Mucosa of descending colon (tissue), 3 donors: ENCODE data around the gene CDK14. TPM values are rescaled to one million over a fixed set of nuclear protein-coding genes. Genes with fewer than 3 reads are reported as not detected.

Experiments
- ATAC-seq: fragments of 200-7000 bp; cut with Tn5 transposase; one replicate; pipeline ENCODE4 v1.9.1; 2020; ENCODE audit warnings: mild to moderate bottlenecking, moderate library complexity
- DNase-seq, 3 donors: peaks; one replicate each; pipeline ENCODE4 v3.0.0-alpha.2; 2020
- H3K36me3 ChIP-seq: fragments of 200-600 bp; one replicate; pipeline ENCODE4 v1.8.0; 2021; ENCODE audit warnings: low read depth, mild to moderate bottlenecking
- H3K4me1 ChIP-seq: fragments of 200-600 bp; one replicate; pipeline ENCODE4 v1.8.0; 2021; ENCODE audit warnings: low read depth, mild to moderate bottlenecking
- H3K4me3 ChIP-seq: fragments of 200-600 bp; one replicate; pipeline ENCODE4 v1.8.0; 2021; ENCODE audit warnings: mild to moderate bottlenecking
- H3K9me3 ChIP-seq: fragments of 200-600 bp; one replicate; pipeline ENCODE4 v1.8.0; 2021; ENCODE audit warnings: mild to moderate bottlenecking
- intact Hi-C, 2 donors: fragments of 100-400 bp; cut with DNase I in 1 of 2; cut with micrococcal nuclease in 1 of 2; formaldehyde crosslinking; loops; one replicate each; pipeline versions ENCODE4 v1.11.0 to v1.11.1; 2022; cut with DNase I, micrococcal nuclease
- total RNA-seq, 3 donors: library from RNA; stranded (reverse); fragmentation: NEBNext Ultra II Directional in 2 of 3; extraction: Animal tissue kit (Norgen Biotek cat#: 25700) in 2 of 3; gene quantifications; one replicate each; pipeline versions ENCODE4 v1.2.1 to v1.2.4, GENCODE V29; 2021 to 2023
- TF ChIP-seq, protein P1 (sequence below): fragments of 200-600 bp; IDR thresholded peaks from one replicate; pipeline ENCODE4 v1.8.0; 2022; ENCODE audit warnings: antibody characterized with exemption, mild to moderate bottlenecking
- donor health status: DM: no; HTN: no; CAD: no; lungs with moderate emphysema.
- donor health status: DM: no; HTN: no; CAD: no.
- donor health status: DM: no; HTN: yes; CAD: no.

CDK14 gene
- total RNA-seq, 3 donors from 2014 or later = 5.4 to 24.4 (median 5.6) TPM

DNA sequence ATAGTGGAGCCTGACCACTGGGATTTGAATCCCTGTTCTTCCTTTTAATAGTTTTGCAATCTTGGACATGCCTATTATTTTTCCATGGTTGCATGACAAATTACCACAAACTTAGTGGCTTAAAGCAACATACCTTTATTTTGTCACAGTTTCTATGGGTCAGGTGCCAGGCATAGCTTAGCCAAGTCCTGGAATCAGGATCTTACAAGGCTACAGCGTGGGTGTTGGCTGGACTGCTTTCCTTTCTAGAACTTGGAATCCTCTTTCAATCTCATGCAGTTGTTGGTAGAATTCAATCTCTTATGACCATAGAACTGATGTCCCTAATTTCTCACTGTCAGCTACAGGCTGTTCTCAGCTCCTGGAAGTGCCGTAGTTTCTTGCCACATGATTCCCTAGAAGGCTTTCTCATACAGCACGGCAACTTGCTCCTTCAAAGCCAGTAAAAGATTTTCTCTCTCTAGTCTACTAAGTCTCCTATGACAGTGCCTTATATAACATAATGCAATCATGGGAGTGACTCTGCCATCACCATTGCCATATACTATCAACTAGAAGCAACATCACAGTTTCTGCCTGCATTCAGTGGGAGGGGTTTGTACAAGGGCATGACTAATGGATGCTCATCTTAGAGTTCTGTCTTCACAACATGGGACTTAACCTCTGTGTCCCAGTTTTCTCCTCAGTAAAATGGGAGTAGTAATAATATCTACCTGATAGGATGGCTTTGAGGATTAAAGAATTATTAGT, 424.7 kb downstream of the CDK14 start:
- TF ChIP-seq, protein P1, sequence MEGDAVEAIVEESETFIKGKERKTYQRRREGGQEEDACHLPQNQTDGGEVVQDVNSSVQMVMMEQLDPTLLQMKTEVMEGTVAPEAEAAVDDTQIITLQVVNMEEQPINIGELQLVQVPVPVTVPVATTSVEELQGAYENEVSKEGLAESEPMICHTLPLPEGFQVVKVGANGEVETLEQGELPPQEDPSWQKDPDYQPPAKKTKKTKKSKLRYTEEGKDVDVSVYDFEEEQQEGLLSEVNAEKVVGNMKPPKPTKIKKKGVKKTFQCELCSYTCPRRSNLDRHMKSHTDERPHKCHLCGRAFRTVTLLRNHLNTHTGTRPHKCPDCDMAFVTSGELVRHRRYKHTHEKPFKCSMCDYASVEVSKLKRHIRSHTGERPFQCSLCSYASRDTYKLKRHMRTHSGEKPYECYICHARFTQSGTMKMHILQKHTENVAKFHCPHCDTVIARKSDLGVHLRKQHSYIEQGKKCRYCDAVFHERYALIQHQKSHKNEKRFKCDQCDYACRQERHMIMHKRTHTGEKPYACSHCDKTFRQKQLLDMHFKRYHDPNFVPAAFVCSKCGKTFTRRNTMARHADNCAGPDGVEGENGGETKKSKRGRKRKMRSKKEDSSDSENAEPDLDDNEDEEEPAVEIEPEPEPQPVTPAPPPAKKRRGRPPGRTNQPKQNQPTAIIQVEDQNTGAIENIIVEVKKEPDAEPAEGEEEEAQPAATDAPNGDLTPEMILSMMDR = no peak
- Histone ChIP-seq H3K36me3 (no peaks in the 10 kb centered on the region), H3K4me1 (no peaks in the 10 kb centered on the region), H3K4me3 (no peak overlapping the region), H3K9me3 (no peaks in the 10 kb centered on the region)
- ATAC-seq = no peak
- intact Hi-C loops = no loop called here
- DNase-seq = no peak

DNA sequence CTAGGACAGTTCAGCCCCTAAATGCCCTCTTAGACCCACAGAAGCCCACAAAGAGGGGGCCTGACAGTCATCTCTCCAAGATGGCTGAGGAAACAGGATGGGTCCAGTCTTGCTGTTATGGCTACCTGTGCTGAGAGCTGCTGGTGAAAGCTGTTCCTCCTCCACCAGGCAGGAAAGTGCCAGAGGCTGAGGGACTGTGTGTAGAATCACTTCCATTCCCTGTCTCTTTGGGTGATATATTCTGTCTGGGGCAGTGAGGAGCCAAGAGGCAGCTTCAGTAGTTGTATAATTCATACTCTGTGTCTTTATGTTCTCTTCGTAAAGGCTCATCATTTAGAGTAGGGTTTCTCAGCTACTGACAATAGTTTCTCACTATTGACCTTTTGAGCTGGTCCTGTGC, 425.8 kb downstream of the CDK14 start:
- TF ChIP-seq, protein P1 = no peak
- no peak for DNase-seq
- H3K9me3 ChIP-seq = no peaks in the 10 kb centered on the region
- H3K4me3 ChIP-seq = no peak overlapping the region
- H3K4me1 ChIP-seq = no peaks in the 10 kb centered on the region
- ATAC-seq = no peak
- intact Hi-C loops = no loop called here
- no peaks in the 10 kb centered on the region for H3K36me3 ChIP-seq

DNA sequence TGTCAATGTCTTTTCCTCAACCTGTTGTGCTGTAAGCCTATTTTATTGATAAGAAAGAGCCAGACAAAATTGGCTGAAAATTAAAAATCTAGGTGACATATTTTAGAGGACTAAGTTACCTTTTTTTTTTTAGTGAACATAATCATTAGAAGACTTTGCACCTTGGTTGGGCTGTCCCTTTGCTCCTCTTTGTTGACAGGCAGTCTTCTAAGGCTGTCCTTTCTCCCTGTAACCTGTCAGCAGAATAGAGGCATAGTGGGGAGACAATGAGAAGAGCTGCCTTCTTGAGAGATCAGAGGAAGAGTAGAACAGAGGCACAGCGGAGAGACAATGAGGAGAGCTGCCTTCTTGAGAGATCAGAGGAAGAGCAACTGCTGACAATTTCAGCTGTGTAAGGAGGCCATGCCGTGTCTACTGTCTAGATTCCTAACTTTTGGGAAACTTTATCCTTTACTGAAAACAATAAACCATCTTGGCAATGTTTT, 429.8 kb downstream of the CDK14 start:
- DNase-seq (no peak), ATAC-seq (no peak)
- no peak overlapping the region for H3K4me3 ChIP-seq
- H3K36me3 ChIP-seq = no peaks in the 10 kb centered on the region
- no peaks in the 10 kb centered on the region for H3K9me3 ChIP-seq
- intact Hi-C loops = no loop called here
- H3K4me1 ChIP-seq = no peaks in the 10 kb centered on the region
- TF ChIP-seq, protein P1 = no peak

DNA sequence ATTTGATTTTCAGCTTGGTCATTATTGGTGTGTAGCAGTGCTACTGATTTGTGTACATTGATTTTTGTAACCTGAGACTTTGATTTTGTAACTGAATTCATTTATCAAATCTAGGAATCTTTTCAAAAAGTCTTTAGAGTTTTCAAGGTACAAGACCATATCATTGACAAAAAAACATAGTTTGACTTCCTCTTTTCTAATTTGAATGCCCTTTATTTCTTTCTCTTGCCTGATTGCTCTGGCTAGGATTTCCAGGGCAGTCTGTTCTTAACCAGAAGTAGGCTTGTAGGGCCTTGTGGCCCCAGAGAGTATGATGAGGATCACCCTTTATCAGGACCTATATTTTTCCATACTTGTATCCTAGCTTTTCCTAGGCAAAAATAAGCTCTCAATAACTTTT, 433.6 kb downstream of the CDK14 start:
- DNase-seq (no peak), ATAC-seq (no peak)
- no peaks in the 10 kb centered on the region for H3K9me3 ChIP-seq
- H3K4me1 ChIP-seq = no peaks in the 10 kb centered on the region
- no peaks in the 10 kb centered on the region for H3K36me3 ChIP-seq
- H3K4me3 ChIP-seq = no peak overlapping the region
- intact Hi-C loops = loop anchor here in 1 of 2 donors (10.0 kb wide), 1 partner anchor 575 kb away; no protein-coding TSS in a partner anchor
- TF ChIP-seq, protein P1 = no peak

DNA sequence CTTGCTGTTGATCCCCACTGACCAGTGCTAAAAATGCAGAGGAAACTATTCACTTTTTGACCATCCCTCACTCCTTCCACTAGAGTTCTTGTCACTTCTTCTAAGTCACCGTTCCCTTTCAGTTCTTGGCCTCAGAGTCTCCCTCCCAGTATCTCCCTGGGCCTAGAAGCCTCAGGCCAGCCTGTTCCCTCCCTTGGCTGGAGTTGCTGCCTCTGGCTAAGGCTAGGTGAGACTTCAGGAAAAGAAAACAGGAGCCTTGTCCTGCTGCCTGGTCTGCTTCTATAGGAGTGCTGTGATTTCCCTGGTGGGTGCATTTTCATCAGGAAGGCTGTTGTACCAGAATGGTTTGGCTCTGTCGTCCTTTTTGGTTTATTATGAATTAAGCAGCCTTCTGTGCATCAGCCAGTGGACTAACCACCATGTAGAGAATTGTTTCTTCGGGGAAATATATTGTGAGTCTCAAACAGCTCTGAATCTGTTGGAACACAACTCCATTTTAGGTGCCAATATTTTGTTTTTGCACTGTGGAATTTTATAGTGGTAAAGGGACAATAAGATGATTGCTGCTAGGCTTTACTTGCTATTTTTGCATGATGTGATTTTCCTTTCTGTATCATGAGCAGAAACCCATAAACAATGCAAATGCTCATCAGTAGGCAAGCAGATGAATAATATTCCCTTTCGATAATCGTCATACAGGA, 434.7 kb downstream of the CDK14 start:
- TF ChIP-seq, protein P1 = no peak
- no peaks in the 10 kb centered on the region for H3K36me3 ChIP-seq
- no peaks in the 10 kb centered on the region for H3K4me1 ChIP-seq
- no peak for DNase-seq
- H3K4me3 ChIP-seq = no peak overlapping the region
- no peaks in the 10 kb centered on the region for H3K9me3 ChIP-seq
- intact Hi-C loops = loop anchor here in 1 of 2 donors (10.0 kb wide), 1 partner anchor 576 kb away; no protein-coding TSS in a partner anchor
- ATAC-seq = no peak
